Kidney (tissue), 14 donors: ENCODE data around the gene TRIM33. TPM values are rescaled to one million over a fixed set of nuclear protein-coding genes. Genes with fewer than 3 reads are reported as not detected.

Experiments
- DNase-seq, 5 donors: peaks; one replicate each; pipeline ENCODE4 v3.0.0-alpha.2; 2013 to 2020
- FAIRE-seq: peaks from 2 replicates; lab custom pipeline; 2012; peaks lifted over from hg19 to GRCh38; lab: Jason Lieb, UNC
- H3K27ac ChIP-seq, 2 donors: one replicate each; pipeline ENCODE4 v1.7.0; 2013; ENCODE audit warnings: low read depth in 2 of 2, low read length in 2 of 2, inconsistent platforms in 1 of 2
- H3K27me3 ChIP-seq: one replicate; pipeline ENCODE4 v1.7.1; 2013; ENCODE audit warnings: low read length, inconsistent platforms; ENCODE audit not compliant: control insufficient read depth, insufficient read depth
- H3K36me3 ChIP-seq, 3 donors: one replicate each; pipeline versions ENCODE4 v1.7.0 to v1.7.1; 2013; ENCODE audit warnings: low read length in 3 of 3, control low read depth in 1 of 3, inconsistent platforms in 1 of 3; ENCODE audit not compliant: insufficient read depth in 3 of 3, control insufficient read depth in 2 of 3
- H3K4me1 ChIP-seq, 3 donors: one replicate each; pipeline versions ENCODE4 v1.7.0 to v1.7.1; 2013; ENCODE audit warnings: low read length in 3 of 3, inconsistent platforms in 1 of 3, low read depth in 1 of 3; ENCODE audit not compliant: control insufficient read depth in 2 of 3, insufficient read depth in 2 of 3
- H3K4me3 ChIP-seq, 3 donors: one replicate each; pipeline versions ENCODE4 v1.7.0 to v1.8.1; 2013; ENCODE audit warnings: low read length in 3 of 3, control low read depth in 1 of 3, inconsistent platforms in 1 of 3
- H3K9ac ChIP-seq, 3 donors: one replicate each; pipeline versions ENCODE4 v1.7.0 to v1.7.1; 2013; ENCODE audit warnings: low read length in 3 of 3, control low read depth in 1 of 3, inconsistent platforms in 1 of 3
- H3K9me3 ChIP-seq, 3 donors: one replicate each; pipeline versions ENCODE4 v1.7.0 to v1.7.1; 2013; ENCODE audit warnings: low read length in 3 of 3, control low read depth in 1 of 3, inconsistent platforms in 1 of 3; ENCODE audit not compliant: control insufficient read depth in 2 of 3, insufficient read depth in 1 of 3
- intact Hi-C: fragments of 100-400 bp; cut with DNase I; formaldehyde crosslinking; loops from one replicate; pipeline ENCODE4 v1.11.1; 2022
- polyA plus RNA-seq: library from polyadenylated mRNA; stranded (reverse); fragments of 350-450 nt; fragmentation: Illumina TruSeq; extraction: RNeasy Lipid Tissue Mini Kit (QIAGEN cat#74804); gene quantifications from one replicate; pipeline ENCODE4 v1.2.3, GENCODE V29; 2014; ENCODE audit warnings: low read depth, low replicate concordance; ENCODE audit not compliant: insufficient read depth
- total RNA-seq: library from RNA; stranded (reverse); fragmentation: NEBNext Ultra II Directional; extraction: Animal tissue kit (Norgen Biotek cat#: 25700); gene quantifications from one replicate; pipeline ENCODE4 v1.2.1, GENCODE V29; 2021
- TF ChIP-seq, protein P1 (sequence below): IDR thresholded peaks from 3 replicates; pipeline ENCODE4 v1.5.1; 2012; ENCODE audit warnings: mild to moderate bottlenecking, moderate library complexity, borderline replicate concordance; ENCODE audit not compliant: insufficient read depth; ENCODE audit errors: extremely low read depth
- donor health status: control.
- donor health status: control.
- donor health status: control.
- donor health status: control.
- donor health status: control.
- donor health status: DM: yes; HTN: yes; CAD: no.
- donor health status: Normal renal cell carcinoma (clear cell type).

TRIM33 gene
- total and polyA plus RNA-seq, 2 donors from 2014 or later, result 13.3 to 36.2 TPM

DNA sequence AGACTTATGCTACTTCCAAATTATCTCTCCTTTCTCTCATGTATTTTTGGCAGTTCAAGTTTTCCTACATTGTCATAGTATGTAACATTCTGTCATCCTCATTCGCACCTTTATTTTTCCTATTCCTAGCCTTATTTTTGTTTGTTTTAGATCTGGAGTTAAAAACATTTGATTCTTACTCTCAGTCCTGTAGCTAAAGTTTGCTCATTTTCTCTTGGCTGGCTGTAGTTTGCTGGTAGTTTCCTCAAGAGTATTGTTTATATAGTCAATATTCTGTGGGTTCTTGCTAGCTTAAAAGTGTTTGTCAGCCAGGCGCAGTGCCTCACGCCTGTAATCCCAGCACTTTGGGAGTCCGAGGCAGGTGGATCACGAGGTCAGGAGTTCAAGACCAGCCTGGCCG, 29.8 kb upstream of the TRIM33 start:
- H3K27ac ChIP-seq, result no peak overlapping the region
- H3K4me3 ChIP-seq, result no peak overlapping the region
- intact Hi-C loops, result no loop called here
- TF ChIP-seq, protein P1, sequence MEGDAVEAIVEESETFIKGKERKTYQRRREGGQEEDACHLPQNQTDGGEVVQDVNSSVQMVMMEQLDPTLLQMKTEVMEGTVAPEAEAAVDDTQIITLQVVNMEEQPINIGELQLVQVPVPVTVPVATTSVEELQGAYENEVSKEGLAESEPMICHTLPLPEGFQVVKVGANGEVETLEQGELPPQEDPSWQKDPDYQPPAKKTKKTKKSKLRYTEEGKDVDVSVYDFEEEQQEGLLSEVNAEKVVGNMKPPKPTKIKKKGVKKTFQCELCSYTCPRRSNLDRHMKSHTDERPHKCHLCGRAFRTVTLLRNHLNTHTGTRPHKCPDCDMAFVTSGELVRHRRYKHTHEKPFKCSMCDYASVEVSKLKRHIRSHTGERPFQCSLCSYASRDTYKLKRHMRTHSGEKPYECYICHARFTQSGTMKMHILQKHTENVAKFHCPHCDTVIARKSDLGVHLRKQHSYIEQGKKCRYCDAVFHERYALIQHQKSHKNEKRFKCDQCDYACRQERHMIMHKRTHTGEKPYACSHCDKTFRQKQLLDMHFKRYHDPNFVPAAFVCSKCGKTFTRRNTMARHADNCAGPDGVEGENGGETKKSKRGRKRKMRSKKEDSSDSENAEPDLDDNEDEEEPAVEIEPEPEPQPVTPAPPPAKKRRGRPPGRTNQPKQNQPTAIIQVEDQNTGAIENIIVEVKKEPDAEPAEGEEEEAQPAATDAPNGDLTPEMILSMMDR, result no peak
- FAIRE-seq (no peak), DNase-seq (no peak)
- H3K4me1 ChIP-seq, result no peaks in the 10 kb centered on the region
- no peaks in the 10 kb centered on the region for H3K36me3 ChIP-seq
- H3K9ac ChIP-seq, result no peak overlapping the region
- H3K27me3 ChIP-seq, result no peaks in the 10 kb centered on the region
- no peaks in the 10 kb centered on the region for H3K9me3 ChIP-seq

DNA sequence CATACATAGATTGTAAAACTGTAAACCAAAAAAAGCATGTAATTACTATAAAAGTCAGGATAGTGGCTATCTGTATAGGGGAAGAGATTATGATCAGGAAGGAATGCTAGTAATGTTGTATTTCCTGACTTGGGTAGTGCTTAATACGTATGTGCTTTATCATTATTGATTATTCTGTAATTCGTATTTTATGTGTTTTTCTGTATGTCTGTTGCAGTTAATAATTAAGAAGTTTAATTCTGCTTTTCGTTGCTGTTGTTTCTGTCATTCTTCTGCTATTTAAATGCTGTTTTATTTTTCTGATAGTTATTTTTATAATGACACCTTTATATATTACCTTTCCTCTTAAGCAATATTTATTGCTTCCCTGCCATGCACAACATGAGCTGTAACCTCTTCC, 29.3 kb upstream of the TRIM33 start:
- no peak for FAIRE-seq
- H3K36me3 ChIP-seq, result no peaks in the 10 kb centered on the region

DNA sequence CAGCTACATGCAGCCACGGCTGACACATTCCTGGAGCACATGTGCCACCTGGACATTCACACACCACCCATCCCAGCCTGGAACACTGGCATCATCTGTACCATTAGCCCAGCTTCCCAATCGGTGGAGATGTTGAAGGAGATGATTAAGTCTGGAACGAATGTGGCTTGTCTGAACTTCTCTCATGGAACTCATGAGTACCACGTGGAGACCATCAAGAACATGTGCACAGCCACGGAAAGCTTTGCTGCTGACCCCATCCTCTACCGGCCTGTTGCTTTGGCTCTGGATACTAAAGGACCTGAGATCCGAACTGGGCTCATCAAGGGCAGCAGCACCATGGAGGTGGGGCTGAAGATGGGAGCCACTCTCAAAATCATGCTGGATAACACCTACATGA, 25.0 kb upstream of the TRIM33 start:
- DNase-seq, result no peak
- no peaks in the 10 kb centered on the region for H3K4me1 ChIP-seq
- intact Hi-C loops, result no loop called here

More for the DNA sequence above, 29.3 kb upstream of the TRIM33 start:
- Histone ChIP-seq H3K9ac (no peak overlapping the region), H3K4me3 (no peak overlapping the region), H3K27me3 (no peaks in the 10 kb centered on the region), H3K9me3 (no peaks in the 10 kb centered on the region), H3K27ac (no peak overlapping the region), H3K4me1 (no peaks in the 10 kb centered on the region)
- no peak for DNase-seq
- TF ChIP-seq, protein P1, result no peak
- intact Hi-C loops, result no loop called here

DNA sequence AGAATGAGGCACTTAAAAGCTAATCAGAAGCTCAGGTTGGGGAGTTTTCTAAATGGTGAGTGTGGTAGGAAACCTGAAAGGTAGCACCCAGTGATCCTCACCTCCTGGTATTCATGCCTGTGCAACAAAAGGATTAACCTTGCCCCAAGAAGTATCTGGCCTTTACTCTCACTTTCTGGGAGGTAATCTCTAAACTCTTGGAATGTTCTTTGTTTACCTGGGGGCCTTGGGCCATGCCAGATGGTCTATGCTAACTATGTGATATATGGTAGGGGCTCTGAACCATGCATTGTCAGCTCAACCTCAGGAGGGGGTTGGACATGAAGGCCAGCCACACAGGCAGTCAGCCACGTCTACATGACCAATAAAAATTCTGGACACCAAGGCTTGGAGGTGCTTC, 24.4 kb upstream of the TRIM33 start:
- FAIRE-seq (no peak), DNase-seq (no peak)
- H3K27me3 ChIP-seq, result no peaks in the 10 kb centered on the region
- no peaks in the 10 kb centered on the region for H3K9me3 ChIP-seq
- no peaks in the 10 kb centered on the region for H3K36me3 ChIP-seq
- TF ChIP-seq, protein P1, result no peak
- no peaks in the 10 kb centered on the region for H3K4me1 ChIP-seq
- intact Hi-C loops, result no loop called here
- H3K4me3 ChIP-seq, result no peak overlapping the region
- no peak overlapping the region for H3K27ac ChIP-seq
- H3K9ac ChIP-seq, result no peak overlapping the region

More for the DNA sequence above, 25.0 kb upstream of the TRIM33 start:
- Histone ChIP-seq H3K9me3 (no peaks in the 10 kb centered on the region), H3K27ac (no peak overlapping the region), H3K9ac (no peak overlapping the region), H3K4me3 (no peak overlapping the region), H3K36me3 (no peaks in the 10 kb centered on the region), H3K27me3 (no peaks in the 10 kb centered on the region)
- FAIRE-seq, result no peak
- TF ChIP-seq, protein P1, result no peak
